SHP77 (cell line): Measurements from ENCODE around the gene PDE5A.

Experiments
- DNase-seq, 2 experiments: peaks; one replicate each; lab custom pipeline; 2025; lab: John Stamatoyannopoulos, UW

The PDE5A gene

DNA sequence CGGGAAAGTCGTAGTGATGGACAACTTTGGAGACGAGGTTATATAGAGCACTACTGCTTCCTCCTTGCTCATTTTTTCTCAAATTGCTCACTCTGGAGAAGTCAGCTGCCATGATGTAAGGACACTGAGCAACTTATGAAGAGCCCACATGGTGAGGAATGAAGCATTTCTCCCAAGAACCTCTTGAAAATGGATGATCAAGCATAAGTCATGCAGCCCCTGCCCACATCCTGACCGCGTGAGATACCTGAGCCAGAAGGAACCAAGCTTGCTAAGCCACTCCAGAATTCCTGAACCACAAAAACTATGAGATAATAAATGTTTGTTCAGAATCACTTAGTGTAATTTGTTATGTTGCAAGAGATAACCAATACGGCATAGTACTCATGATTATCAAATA is 42.8 kb downstream of the PDE5A start:
- DNase-seq, result no peak

DNA sequence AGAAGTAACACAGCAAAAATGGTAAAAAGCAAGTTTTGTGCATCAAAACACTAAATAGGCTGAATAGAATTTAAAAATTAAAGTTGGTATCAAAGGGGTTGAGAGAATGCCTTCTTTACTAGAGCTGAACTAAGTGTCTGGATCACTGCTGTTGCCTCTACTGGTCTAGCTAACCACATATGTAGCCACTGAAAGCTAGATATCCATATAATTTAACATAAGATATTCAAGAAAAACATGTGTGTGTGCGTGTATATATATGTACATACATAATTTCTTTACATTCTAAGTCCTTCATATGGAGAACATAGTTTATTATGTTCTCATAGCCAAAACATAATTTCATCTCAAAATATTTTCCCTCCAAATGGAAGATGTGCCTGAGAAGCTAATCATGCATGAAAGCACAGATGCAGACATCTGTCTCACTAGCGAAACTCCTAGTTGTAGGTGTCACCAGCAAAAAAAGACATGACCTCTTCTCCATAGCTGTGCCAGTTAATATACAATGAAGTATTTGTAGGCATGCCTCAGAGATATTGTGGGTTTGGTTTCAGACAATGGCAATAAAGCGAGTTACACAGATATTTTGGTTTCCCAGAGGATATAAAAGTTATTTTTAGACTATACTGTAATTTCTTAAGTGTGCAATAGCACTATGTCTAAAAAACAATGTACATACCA is 47.3 kb downstream of the PDE5A start:
- DNase-seq, result no peak

DNA sequence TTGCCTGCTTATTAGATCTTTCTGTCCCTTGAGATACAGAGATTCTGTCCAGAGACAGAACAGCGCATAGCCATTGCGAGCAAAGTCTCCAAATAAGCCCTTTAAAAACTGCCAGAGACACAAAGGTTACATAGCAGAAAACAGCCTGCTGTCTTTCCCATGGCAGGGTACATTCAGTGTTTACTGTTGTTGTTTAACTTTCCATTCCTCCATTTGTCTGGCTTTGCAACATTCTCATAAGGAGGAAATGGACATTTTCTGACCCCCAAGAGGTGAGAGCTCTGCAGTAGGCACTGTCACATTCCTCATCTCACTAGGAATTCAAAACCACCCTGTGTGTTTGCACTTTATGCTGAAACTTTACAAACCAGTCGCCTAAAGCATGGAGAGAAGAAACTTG is 48.3 kb downstream of the PDE5A start:
- no peak for DNase-seq

GRCh38 chr4:119579823-119580222 is 48.8 kb downstream of the PDE5A start:
- no peak for DNase-seq

- no peak for DNase-seq
Measured at GRCh38 chr4:119570401-119570800, 58.2 kb downstream of the PDE5A start.

DNA sequence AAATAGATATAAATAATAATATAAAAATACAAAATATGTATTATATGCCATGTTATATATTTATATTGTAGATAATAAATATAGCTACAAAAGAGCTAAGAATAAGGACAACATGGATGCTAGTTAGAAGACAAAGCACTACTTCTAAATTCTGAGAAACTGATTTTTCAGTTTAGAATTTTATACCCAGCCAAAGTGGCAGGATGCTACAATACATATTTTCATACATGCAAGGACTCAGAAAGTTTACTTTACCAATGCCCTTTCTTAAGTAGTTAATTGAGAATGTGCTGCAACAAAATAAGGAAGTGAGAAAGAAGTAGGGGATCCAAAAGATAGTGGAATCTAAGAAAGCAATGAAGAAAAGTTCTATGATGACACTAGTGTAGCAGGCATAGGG is 64.5 kb downstream of the PDE5A start:
- DNase-seq, result no peak

DNA sequence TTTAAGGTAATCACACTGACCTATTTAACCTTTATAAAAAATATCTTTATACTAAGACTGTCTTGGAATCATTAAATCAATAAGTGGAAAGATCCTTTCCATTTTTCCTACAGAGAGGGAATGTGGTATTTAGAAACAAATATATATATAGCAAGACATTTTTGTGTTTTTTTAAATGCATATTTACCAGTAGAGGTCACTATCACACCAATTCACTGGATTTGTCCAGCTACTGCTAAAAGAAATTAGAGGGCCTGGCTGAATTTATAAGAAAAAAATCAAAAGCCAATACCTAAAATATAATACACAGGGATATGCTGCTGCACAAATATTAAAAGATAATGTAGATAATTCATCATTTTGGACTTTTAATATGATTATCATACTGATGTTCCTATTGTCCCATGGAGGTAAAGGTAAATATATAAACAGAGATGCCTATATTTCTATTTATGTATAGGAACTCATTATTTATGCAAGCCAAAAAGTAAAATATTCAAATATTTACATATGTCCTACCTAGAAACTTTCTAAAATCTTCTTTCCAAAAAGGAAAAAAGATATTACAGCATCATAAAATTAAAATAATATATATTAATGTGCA is 69.5 kb downstream of the PDE5A start:
- peak; percentile 0 to 2 for DNase-seq

DNA sequence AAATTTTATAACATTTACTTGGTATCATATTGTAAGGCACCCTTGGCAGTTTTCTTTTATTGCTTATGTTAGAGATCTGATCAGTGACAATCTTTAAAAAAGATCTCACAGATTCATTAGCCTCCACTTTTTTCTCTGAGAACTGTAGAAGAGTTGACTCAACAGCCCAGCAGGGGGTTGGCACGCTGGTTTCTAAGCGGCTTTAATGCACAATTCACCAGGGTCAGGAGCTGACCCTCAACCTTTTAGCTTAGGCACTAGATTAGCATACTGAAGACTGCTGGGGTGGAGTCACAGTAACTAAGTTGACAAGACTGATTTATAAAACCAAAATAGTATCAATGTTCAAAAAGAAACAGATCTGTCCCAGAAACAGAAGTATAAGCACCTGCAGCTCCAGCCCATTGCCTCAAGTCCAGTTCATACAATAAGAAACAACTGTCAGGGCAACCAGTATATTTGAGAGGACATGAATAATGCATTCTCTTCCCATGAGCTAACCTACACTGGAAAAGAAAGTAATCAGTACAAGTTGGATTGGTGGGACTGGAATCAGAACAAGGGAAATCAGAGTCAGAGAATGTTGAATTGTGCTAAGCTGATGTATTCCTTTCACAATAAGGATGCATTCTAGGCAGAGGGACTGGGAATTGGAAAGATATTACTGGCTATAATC is 77.6 kb downstream of the PDE5A start:
- no peak for DNase-seq

- DNase-seq, result no peak
Measured at GRCh38 chr4:119549639-119550038, 79.0 kb downstream of the PDE5A start.

DNA sequence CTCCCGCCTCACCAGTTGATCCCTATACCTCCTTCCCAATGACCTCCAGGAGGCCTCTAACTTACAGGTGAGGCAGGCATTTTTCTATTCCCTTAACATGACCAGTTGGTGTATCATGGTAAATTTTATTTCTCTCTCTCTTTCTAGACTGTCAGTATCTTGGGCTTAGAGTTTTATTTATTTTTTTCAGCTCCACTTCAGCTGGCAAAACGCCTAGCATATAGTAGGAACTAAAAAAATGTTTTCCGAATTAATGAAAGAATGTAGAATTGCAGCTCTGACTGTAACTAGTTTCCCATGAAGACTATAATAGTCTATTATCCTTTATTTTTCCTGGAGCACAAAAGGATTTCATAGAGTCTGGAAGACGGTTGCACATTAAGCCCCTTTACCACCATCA is 84.8 kb downstream of the PDE5A start:
- no peak for DNase-seq

DNA sequence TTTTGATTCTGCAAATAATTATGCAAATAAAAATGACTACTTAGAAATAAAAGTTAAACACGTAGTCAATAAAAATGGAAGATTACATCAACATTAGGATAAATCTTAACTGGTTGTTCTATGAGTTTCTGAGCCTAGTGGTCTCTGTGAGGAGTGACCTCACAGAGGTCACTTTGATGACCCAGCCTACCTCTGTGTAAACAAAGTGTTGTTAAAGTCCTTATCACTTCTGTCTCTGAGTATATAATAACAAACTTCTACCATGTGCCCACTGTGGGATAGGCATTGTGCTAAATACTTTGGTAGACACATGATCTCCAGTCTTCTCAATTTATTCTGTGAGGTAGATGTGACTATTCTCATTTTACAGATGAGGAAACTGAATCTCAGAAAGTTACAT is 85.4 kb downstream of the PDE5A start:
- DNase-seq, result no peak

DNA sequence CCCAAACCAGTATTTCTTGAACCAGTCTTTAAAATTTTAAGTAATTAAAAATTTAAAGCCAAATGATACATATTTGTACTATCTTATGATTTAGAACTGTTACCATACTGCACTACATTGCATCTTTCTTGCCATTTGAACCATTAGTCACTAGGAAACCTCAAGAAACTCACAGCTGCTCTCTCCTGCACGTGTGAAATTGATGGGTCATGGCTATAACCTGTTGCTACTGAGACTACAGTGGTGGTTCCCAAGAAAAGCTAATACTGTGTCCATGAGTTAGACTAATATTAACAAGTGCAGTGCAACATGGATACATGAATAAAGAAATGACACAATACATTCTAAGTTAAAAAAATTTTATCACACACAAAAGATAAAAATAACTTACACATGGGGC is 88.4 kb downstream of the PDE5A start:
- DNase-seq, result no peak

GRCh38 chr4:119537586-119537985 is 91.0 kb downstream of the PDE5A start:
- DNase-seq, result no peak

GRCh38 chr4:119536572-119537528 is 91.8 kb downstream of the PDE5A start:
- DNase-seq, result no peak

GRCh38 chr4:119532319-119532718 is 96.3 kb downstream of the PDE5A start:
- no peak for DNase-seq

DNA sequence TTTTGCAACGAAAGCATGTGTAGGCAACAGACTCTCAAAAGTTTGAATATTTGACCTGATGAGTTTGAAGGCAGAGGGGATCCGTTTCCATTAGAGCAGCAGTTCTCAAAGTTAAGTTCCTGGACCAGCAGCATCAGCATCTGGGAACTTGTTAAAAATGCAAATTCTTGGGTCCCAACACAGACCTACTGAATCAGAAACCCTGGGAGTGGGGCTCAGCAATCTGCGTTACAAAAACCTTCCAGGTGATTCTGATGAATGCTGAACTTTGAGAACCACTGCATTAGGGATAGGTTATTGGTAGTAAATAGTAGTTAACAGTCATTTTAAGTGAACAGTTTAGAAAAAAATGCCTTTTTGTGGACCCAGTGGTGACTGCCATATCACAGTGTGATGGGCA is 98.8 kb downstream of the PDE5A start:
- no peak for DNase-seq

DNA sequence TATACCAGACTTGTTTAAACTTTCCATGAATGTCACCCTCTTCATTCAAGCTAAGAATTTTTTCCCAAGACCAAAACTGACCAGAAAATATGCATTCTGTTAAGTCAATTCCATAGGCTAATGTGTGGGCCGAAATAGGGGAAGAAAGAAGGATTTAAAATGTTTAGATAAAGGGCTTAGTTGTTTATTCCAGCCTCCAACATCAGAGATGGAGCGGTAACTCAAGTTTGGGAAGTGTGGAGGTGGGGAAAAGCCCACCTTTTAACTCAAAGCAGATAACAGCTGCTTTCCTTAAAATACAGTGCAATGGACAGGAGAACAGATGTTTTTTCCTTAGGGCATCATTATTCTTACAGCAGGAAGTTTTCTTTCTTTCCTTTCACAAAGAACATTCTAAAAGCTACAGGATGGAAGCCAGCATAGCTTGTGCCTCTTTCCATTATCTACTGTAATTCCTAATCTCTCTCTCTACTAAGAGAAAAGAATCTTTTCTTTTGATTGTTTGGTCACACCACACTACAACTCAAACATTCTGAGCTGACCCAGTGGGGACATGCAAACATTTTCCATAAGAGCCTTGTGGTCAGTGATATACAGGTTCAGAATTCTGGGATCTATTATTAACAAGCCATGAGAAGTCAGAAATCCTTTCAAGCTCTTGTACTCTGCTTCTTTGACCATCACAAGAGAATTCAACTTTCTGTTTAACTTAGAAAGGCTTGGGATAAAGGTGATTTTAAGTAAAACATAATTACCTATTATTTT is 101.6 kb downstream of the PDE5A start:
- DNase-seq, result no peak

DNA sequence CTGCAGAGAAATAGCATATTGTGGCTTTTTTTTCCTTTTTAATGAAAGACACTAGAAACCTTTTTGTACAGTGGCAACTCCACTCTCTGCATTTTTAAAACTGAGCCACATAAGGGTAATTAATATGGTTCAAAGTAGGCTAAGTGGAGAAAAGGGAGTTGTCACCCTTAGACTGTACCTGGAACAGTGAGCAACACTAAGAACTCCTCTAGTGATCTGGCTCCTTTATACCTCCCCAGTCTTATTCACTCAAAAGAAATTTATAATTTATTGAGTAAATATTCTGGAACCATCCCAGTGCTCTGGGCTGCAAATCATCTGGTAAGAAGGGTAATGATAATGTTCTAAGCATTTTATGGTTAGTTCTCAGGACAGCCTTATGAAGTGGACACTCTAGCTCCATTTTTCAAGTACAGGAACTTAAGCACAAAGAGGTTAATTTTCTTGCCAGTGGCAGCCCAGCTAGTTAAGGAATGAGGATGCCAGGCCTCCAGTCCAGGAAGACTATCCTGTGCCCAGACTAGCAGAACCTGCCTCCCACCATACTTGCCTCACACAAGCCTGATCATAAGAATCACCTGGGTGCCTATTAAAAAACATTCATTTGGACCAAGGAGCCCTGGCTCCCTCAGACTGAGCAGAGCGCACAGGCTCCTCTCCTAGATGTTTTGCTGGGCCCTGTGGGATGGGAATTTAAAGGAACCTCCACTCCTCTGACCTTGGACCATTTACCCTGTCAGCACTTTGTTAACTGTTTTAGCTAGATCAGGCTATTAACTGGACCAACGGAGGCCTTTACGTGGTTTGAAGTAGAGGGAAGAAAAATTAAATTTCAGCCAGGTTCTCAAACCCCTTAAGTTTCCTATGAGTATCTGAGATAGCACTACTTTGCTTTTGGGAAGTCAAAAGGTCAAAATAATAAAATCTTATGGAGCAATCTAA is 102.6 kb downstream of the PDE5A start:
- no peak for DNase-seq

DNA sequence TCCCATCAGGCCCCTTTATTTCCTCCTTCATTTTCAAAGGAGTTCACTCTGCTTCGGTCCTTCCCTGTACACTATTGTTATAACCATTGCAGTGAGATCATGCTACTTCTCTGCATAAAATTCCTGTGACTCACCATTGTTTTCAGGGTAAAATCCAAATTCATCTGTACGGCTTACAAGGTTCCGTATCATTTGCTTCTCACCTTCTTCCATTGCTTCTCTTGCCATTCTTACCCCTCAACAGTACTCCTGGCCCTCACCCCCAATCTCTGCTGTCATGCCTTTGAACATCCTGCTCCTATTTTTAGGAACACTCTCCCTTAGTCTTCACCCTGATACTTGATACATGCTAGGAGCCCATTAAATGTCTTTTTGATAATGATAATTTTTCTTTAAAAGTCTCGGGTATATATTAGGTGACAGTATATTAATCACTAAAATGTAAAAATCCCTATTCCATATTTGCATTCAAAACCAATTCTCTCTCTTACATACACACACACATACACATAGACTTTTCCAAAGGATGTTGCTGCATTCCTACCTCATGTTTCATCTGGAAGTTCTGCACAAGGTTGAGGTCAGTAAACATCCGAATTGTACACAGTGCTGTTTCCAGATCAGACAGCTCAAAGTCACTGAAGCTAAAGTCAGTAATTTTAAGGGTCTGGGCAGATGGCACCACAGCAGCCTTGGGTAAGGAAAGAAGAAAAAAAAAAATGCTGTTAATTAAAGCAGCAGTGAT is 103.4 kb downstream of the PDE5A start:
- no peak for DNase-seq

- DNase-seq, result no peak
Measured at GRCh38 chr4:119523399-119523798, 105.2 kb downstream of the PDE5A start.
